HepG2 (cell line): Measurements from ENCODE around the gene ZKSCAN2. TPM values are rescaled to one million over a fixed set of nuclear protein-coding genes. Genes with fewer than 3 reads are reported as not detected.

Experiments
- EZH2 ChIP-seq: conservative IDR thresholded peaks from 2 replicates; pipeline ENCODE4 v1.6.1; 2012; ENCODE audit warnings: mild to moderate bottlenecking, low read depth, low read length, moderate library complexity
- HDAC6 ChIP-seq: fragments of 200-600 bp; sonication (generic); IDR thresholded peaks from 2 replicates; pipeline ENCODE4 v1.7.0; 2017; ENCODE audit warnings: mild to moderate bottlenecking, antibody characterized with exemption, low read length, low read depth
- HNRNPL ChIP-seq: fragments of 200-400 bp; formaldehyde crosslinking; IDR thresholded peaks from 2 replicates; pipeline ENCODE4 v1.6.1; 2017; ENCODE audit warnings: mild to moderate bottlenecking, low read depth, low read length
- KMT2B ChIP-seq: IDR thresholded peaks from 2 replicates; pipeline ENCODE4 v1.6.1; 2016; ENCODE audit warnings: missing genetic modification reagents, missing compliant biosample characterization
- MYNN ChIP-seq: sonication (generic); formaldehyde crosslinking; IDR thresholded peaks from 2 replicates; pipeline ENCODE4 v1.4.0; 2020; ENCODE audit warnings: mild to moderate bottlenecking, low read depth, missing genetic modification reagents
- PPARG ChIP-seq: conservative IDR thresholded peaks from 2 replicates; pipeline ENCODE4 v1.6.1; 2016; ENCODE audit warnings: missing biosample characterization, missing genetic modification reagents
- RBM39 ChIP-seq: fragments of 200-400 bp; formaldehyde crosslinking; IDR thresholded peaks from one replicate; pipeline ENCODE4 v1.6.1; 2018; ENCODE audit warnings: antibody characterized with exemption, mild to moderate bottlenecking, low read depth, low read length; ENCODE audit not compliant: poor library complexity, severe bottlenecking
- SKI ChIP-seq: fragments of 450-650 bp; IDR thresholded peaks from one replicate; pipeline ENCODE4 v1.6.1; 2018; ENCODE audit warnings: mild to moderate bottlenecking; ENCODE audit not compliant: partially characterized antibody
- SRSF1 ChIP-seq: fragments of 200-400 bp; formaldehyde crosslinking; optimal IDR thresholded peaks from 2 replicates; pipeline ENCODE3; 2017; ENCODE audit warnings: mild to moderate bottlenecking, low read depth, low read length, moderate library complexity
- polyA plus RNA-seq, 8 experiments: library from polyadenylated mRNA; depleted of rRNA in 3 of 8; stranded (reverse) in 7 of 8; unstranded in 1 of 8; fragments of >200 nt; fragmentation: Illumina TruSeq in 4 of 8; extraction: Trizol in 4 of 8; gene quantifications; 2 replicates each; pipeline versions ENCODE4 v1.2.1 to v1.2.3, GENCODE V29; 2011 to 2016; ENCODE audit warnings: low read depth in 4 of 8, missing spikeins in 1 of 8, mixed read lengths in 1 of 8; ENCODE audit not compliant: insufficient read depth in 1 of 8
- total RNA-seq, 5 experiments: library from RNA; depleted of rRNA; stranded (reverse); fragments of >200 nt; fragmentation: Illumina TruSeq; extraction: Trizol; gene quantifications; 2 replicates each; pipeline ENCODE4 v1.2.3, GENCODE V29; 2016; ENCODE audit warnings: low read depth in 1 of 5
- TF ChIP-seq, protein P1 (sequence below): IDR thresholded peaks from 2 replicates; pipeline ENCODE4 v1.6.1; 2016; ENCODE audit warnings: low read depth, missing genetic modification reagents, missing compliant biosample characterization
- TF ChIP-seq, protein P2 (sequence below): sonication (generic); formaldehyde crosslinking; IDR thresholded peaks from 2 replicates; pipeline ENCODE4 v1.9.0; 2021; ENCODE audit warnings: missing genetic modification reagents, borderline replicate concordance
- TF ChIP-seq, protein P3 (sequence below): sonication (generic); formaldehyde crosslinking; IDR thresholded peaks from 2 replicates; pipeline ENCODE4 v1.9.0; 2021; ENCODE audit warnings: mild to moderate bottlenecking, missing genetic modification reagents

ZKSCAN2 gene
- total and polyA plus RNA-seq, 2 of the 13 experiments (the other 11 are each of a cell fraction or from before 2014, with no cell fraction given): 4.2 to 11.1 TPM

DNA sequence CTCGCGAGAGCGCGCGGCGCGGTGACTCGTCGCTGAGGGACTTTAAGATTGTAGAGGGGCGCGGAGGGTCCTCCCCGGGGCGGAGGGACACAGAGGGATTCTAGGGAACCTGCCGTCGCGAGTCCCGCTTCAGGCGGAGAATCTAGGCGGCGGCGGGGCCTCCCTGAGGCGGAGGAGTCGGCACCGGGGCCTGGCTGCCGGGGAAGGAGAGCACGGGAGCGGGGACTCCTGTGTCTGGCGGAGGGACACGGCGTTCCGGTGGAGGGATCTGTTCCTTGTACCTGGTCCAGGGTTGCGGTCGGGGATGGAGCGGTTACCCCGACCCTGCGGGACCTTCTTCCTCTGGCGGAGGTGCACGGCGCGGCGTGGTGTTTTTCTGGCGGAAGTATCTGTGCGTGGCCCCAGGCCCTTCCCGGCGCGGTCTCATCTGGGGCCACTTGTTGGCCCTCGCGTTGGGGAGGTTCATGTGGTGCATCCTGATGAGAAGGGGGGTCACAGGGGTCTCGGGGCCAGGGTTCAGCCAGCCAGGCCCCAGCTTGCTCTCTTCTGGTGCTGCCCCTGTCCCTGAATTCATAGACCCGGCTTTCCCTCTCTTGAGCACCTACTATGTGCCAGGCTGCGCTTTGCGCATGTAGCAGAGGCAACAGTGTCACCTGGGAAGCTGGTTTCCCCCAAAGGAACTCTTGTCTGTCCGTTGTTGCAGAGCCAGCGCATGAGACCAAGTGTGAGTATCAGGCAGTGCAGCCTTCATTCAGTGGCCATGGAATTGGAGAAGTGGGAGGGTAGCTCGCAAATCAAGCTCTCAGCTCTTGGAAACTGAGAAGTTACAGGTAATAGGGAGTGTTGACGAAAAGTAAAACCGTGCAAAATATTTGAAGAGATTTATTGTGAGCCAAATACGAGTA, 563 bp upstream of the ZKSCAN2 start (continued):
- TF ChIP-seq, protein P1, sequence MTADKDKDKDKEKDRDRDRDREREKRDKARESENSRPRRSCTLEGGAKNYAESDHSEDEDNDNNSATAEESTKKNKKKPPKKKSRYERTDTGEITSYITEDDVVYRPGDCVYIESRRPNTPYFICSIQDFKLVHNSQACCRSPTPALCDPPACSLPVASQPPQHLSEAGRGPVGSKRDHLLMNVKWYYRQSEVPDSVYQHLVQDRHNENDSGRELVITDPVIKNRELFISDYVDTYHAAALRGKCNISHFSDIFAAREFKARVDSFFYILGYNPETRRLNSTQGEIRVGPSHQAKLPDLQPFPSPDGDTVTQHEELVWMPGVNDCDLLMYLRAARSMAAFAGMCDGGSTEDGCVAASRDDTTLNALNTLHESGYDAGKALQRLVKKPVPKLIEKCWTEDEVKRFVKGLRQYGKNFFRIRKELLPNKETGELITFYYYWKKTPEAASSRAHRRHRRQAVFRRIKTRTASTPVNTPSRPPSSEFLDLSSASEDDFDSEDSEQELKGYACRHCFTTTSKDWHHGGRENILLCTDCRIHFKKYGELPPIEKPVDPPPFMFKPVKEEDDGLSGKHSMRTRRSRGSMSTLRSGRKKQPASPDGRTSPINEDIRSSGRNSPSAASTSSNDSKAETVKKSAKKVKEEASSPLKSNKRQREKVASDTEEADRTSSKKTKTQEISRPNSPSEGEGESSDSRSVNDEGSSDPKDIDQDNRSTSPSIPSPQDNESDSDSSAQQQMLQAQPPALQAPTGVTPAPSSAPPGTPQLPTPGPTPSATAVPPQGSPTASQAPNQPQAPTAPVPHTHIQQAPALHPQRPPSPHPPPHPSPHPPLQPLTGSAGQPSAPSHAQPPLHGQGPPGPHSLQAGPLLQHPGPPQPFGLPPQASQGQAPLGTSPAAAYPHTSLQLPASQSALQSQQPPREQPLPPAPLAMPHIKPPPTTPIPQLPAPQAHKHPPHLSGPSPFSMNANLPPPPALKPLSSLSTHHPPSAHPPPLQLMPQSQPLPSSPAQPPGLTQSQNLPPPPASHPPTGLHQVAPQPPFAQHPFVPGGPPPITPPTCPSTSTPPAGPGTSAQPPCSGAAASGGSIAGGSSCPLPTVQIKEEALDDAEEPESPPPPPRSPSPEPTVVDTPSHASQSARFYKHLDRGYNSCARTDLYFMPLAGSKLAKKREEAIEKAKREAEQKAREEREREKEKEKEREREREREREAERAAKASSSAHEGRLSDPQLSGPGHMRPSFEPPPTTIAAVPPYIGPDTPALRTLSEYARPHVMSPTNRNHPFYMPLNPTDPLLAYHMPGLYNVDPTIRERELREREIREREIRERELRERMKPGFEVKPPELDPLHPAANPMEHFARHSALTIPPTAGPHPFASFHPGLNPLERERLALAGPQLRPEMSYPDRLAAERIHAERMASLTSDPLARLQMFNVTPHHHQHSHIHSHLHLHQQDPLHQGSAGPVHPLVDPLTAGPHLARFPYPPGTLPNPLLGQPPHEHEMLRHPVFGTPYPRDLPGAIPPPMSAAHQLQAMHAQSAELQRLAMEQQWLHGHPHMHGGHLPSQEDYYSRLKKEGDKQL (CRISPR knock-in tag): peak; percentile 71; the same call in 1 of the 2 replicates
- TF ChIP-seq SRSF1 (peak; percentile 88), PPARG (peak; percentile 67; the same call in 1 of the 2 replicates), KMT2B (CRISPR knock-in tag) (peak; percentile 93), EZH2 (no peak), HNRNPL (peak; percentile 88; the same call in 1 of the 2 replicates), RBM39 (peak; percentile 99), HDAC6 (no peak), SKI (peak; percentile 95), MYNN (CRISPR knock-in tag) (no peak)
- TF ChIP-seq, protein P2, sequence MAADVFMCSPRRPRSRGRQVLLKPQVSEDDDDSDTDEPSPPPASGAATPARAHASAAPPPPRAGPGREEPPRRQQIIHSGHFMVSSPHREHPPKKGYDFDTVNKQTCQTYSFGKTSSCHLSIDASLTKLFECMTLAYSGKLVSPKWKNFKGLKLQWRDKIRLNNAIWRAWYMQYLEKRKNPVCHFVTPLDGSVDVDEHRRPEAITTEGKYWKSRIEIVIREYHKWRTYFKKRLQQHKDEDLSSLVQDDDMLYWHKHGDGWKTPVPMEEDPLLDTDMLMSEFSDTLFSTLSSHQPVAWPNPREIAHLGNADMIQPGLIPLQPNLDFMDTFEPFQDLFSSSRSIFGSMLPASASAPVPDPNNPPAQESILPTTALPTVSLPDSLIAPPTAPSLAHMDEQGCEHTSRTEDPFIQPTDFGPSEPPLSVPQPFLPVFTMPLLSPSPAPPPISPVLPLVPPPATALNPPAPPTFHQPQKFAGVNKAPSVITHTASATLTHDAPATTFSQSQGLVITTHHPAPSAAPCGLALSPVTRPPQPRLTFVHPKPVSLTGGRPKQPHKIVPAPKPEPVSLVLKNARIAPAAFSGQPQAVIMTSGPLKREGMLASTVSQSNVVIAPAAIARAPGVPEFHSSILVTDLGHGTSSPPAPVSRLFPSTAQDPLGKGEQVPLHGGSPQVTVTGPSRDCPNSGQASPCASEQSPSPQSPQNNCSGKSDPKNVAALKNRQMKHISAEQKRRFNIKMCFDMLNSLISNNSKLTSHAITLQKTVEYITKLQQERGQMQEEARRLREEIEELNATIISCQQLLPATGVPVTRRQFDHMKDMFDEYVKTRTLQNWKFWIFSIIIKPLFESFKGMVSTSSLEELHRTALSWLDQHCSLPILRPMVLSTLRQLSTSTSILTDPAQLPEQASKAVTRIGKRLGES: peak; percentile 89; the same call in 1 of the 2 replicates
- TF ChIP-seq, protein P3, sequence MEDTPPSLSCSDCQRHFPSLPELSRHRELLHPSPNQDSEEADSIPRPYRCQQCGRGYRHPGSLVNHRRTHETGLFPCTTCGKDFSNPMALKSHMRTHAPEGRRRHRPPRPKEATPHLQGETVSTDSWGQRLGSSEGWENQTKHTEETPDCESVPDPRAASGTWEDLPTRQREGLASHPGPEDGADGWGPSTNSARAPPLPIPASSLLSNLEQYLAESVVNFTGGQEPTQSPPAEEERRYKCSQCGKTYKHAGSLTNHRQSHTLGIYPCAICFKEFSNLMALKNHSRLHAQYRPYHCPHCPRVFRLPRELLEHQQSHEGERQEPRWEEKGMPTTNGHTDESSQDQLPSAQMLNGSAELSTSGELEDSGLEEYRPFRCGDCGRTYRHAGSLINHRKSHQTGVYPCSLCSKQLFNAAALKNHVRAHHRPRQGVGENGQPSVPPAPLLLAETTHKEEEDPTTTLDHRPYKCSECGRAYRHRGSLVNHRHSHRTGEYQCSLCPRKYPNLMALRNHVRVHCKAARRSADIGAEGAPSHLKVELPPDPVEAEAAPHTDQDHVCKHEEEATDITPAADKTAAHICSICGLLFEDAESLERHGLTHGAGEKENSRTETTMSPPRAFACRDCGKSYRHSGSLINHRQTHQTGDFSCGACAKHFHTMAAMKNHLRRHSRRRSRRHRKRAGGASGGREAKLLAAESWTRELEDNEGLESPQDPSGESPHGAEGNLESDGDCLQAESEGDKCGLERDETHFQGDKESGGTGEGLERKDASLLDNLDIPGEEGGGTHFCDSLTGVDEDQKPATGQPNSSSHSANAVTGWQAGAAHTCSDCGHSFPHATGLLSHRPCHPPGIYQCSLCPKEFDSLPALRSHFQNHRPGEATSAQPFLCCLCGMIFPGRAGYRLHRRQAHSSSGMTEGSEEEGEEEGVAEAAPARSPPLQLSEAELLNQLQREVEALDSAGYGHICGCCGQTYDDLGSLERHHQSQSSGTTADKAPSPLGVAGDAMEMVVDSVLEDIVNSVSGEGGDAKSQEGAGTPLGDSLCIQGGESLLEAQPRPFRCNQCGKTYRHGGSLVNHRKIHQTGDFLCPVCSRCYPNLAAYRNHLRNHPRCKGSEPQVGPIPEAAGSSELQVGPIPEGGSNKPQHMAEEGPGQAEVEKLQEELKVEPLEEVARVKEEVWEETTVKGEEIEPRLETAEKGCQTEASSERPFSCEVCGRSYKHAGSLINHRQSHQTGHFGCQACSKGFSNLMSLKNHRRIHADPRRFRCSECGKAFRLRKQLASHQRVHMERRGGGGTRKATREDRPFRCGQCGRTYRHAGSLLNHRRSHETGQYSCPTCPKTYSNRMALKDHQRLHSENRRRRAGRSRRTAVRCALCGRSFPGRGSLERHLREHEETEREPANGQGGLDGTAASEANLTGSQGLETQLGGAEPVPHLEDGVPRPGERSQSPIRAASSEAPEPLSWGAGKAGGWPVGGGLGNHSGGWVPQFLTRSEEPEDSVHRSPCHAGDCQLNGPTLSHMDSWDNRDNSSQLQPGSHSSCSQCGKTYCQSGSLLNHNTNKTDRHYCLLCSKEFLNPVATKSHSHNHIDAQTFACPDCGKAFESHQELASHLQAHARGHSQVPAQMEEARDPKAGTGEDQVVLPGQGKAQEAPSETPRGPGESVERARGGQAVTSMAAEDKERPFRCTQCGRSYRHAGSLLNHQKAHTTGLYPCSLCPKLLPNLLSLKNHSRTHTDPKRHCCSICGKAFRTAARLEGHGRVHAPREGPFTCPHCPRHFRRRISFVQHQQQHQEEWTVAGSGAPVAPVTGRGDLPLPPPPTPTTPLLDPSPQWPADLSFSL (CRISPR knock-in tag): peak; percentile 84; the same call in 1 of the 2 replicates
